ENCODE results near the gene CRHR1. TPM values are rescaled to one million over a fixed set of nuclear protein-coding genes. Genes with fewer than 3 reads are reported as not detected.
"Not testable (repeated sequence)": the region's sequence is repeated elsewhere in the genome, so short reads cannot be mapped to it uniquely, and the experiment has no call there.

Gene CRHR1
- total RNA-seq, 4 donors from 2014 or later, result not detected

DNA sequence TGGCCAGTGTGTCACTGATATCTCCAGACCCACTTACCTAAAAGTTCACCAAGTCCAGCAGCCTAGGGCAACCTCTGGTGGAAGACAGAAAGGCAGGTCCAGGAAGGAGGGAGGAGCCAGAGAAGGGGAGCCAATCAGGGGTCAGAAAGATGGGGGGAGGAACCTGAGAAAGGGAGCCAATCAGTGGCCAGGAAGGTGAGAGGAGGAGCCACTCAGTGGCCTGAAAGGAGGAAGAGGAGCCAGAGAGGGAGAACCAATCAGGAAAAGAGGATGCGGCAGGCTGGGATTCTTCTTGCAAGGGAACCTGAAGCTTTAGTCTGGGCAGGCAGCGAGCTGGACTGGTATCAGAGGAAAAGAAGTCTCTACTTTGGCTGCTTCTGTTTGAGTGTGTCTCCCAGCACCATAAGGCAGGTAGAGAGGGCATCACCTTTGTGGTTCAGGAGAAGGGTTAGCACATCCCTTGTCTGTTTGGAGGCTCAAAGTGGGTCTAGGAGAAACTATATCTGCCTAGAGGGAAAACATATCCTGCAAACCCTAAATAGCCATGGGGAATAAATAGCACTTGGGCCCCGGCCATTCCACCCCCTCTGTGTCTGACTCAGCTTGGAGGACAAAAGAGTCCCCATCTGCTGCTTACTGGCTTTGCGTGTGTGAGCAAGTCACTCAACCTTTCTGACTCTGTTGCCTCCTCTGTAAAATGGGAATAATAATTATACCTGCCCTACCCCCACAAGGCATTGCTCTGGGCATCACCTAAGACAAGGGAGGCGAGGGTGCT, 43.4 kb upstream of the CRHR1 start:
- no peak for TF ChIP-seq EP300 (IDR thresholded peaks at IDR 0.05; ENCODE audit: low read depth)
- no peak for TF ChIP-seq POLR2A (IDR thresholded peaks at IDR 0.05)
- TF ChIP-seq, protein P1, sequence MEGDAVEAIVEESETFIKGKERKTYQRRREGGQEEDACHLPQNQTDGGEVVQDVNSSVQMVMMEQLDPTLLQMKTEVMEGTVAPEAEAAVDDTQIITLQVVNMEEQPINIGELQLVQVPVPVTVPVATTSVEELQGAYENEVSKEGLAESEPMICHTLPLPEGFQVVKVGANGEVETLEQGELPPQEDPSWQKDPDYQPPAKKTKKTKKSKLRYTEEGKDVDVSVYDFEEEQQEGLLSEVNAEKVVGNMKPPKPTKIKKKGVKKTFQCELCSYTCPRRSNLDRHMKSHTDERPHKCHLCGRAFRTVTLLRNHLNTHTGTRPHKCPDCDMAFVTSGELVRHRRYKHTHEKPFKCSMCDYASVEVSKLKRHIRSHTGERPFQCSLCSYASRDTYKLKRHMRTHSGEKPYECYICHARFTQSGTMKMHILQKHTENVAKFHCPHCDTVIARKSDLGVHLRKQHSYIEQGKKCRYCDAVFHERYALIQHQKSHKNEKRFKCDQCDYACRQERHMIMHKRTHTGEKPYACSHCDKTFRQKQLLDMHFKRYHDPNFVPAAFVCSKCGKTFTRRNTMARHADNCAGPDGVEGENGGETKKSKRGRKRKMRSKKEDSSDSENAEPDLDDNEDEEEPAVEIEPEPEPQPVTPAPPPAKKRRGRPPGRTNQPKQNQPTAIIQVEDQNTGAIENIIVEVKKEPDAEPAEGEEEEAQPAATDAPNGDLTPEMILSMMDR (IDR thresholded peaks at IDR 0.05), result no peak
- TF ChIP-seq POLR2AphosphoS5 (IDR thresholded peaks at IDR 0.05), result no peak
- in situ Hi-C loops (cut with MboI; ENCODE audit: low pct_ligation_motif_present in 1 of 4, low pct_unique_long_range_greater_than_20kb in 1 of 4, low sequenced_read_pairs in 3 of 4) (no loop called here), intact Hi-C loops (cut with DNase I; ENCODE audit: low total_unique reads) (no loop called here)
- no peak for DNase-seq
- Histone ChIP-seq H3K36me3 (no peaks in the 10 kb centered on the region), H3K27ac (no peak overlapping the region), H3K4me3 (no peak overlapping the region), H3K27me3 (peaks cover 54% of the 10 kb centered on the region), H3K9me3 (no peaks in the 10 kb centered on the region), H3K4me1 (no peaks in the 10 kb centered on the region)
- 70% methylated on average over 5 of the region's 5 CpGs; no CpG with 5 or more reads in 1 of the 2 donors for WGBS, 2 donors (ENCODE audit: low coverage in 1 of 2)

DNA sequence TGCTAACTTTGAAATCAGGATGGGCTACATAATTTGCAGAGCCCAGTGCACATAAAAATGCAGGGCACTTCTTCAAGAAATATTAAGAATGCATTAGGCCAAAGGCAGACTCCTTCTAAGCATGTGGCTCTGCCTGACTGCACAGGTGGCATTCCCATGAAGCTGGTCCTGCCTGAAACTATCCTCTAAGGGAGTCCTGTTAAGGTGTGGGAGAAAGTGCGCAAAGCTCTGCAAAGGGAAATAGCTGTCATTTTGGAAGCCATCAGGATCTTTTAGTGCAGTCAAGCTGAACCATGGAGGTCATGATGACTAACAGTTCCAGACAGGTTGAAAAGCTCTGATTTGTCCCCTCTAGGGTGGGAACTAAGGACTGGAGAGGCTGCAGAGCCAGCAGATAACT, 41.9 kb upstream of the CRHR1 start:
- H3K9me3 ChIP-seq, result no peaks in the 10 kb centered on the region
- H3K27me3 ChIP-seq, result peaks cover 62% of the 10 kb centered on the region
- TF ChIP-seq EP300 (IDR thresholded peaks at IDR 0.05; ENCODE audit: low read depth), result no peak
- TF ChIP-seq, protein P1 (IDR thresholded peaks at IDR 0.05), result no peak
- in situ Hi-C loops (cut with MboI; ENCODE audit: low pct_ligation_motif_present in 1 of 4, low pct_unique_long_range_greater_than_20kb in 1 of 4, low sequenced_read_pairs in 3 of 4) (no loop called here), intact Hi-C loops (cut with DNase I; ENCODE audit: low total_unique reads) (no loop called here)
- WGBS, 2 donors (ENCODE audit: low coverage in 1 of 2), result 80 to 100% methylated on average over 1 of the region's 1 CpG
- H3K4me3 ChIP-seq, result no peak overlapping the region
- H3K4me1 ChIP-seq, result no peaks in the 10 kb centered on the region
- no peak for DNase-seq
- no peaks in the 10 kb centered on the region for H3K36me3 ChIP-seq
- no peak overlapping the region for H3K27ac ChIP-seq

DNA sequence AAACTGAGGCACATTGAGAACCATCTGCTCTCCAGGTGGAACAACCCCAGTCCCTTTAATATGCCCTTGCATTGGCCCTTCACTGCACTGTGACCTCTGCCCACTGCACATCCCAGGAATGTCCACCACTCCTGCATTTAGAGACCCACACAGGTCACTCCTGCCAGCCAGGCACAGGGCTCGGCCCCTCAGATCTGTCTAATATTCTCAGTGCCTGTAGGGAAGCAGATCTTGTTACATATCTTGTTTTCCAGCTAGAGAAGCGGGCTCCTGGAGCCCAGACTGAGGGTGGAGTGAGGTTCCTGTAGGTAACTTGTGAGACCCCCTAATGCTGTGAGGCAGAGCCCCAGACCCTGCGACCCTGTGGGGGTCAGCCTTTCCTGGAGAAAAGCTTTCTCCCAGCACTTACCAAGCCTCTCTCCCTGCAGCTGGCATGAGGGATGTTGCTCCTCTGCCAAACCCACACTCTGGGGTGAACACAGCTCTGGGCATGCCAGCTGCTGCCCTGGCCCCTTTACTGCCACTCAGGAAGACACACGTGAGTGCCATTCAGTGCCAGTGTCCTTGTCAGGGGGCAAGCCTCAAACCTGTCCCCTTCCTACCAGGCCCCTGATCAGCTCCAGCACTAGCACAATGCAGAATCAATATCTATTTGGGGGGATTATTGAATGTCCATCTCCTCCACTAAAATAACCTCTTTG, 40.3 kb upstream of the CRHR1 start:
- Histone ChIP-seq H3K4me3 (no peak overlapping the region), H3K27me3 (peaks cover 53% of the 10 kb centered on the region), H3K9me3 (no peaks in the 10 kb centered on the region), H3K27ac (no peak overlapping the region), H3K36me3 (no peaks in the 10 kb centered on the region), H3K4me1 (no peaks in the 10 kb centered on the region)
- in situ Hi-C loops (cut with MboI; ENCODE audit: low pct_ligation_motif_present in 1 of 4, low pct_unique_long_range_greater_than_20kb in 1 of 4, low sequenced_read_pairs in 3 of 4) (no loop called here), intact Hi-C loops (cut with DNase I; ENCODE audit: low total_unique reads) (no loop called here)
- DNase-seq, result no peak
- TF ChIP-seq EP300 (IDR thresholded peaks at IDR 0.05; ENCODE audit: low read depth), result no peak
- TF ChIP-seq, protein P1 (IDR thresholded peaks at IDR 0.05), result no peak
- no peak for TF ChIP-seq POLR2AphosphoS5 (IDR thresholded peaks at IDR 0.05)
- TF ChIP-seq POLR2A (IDR thresholded peaks at IDR 0.05), result no peak
- WGBS, 2 donors (ENCODE audit: low coverage in 1 of 2), result 70% methylated on average over 4 of the region's 4 CpGs; no CpG with 5 or more reads in 1 of the 2 donors

DNA sequence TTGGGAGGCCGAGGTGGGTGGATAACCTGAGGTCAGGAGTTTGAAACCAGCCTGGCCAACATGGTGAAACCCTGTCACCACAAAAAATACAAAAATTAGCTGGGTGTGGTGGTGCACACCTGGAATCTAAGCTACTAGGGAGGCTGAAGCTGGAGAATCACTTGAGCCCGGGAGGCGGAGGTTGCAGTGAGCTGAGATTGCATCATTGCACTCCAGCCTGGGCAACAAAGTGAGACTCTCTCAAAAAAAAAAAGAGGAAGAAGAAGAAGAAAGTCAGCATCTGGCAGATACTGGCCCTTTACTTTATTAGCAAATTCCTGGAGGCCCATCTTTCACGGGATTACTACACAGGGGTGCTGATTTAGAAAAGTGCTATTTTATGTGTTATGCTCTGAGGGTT, 39.3 kb upstream of the CRHR1 start:
- DNase-seq; H3K27ac ChIP-seq; H3K4me1 ChIP-seq; H3K36me3 ChIP-seq; H3K9me3 ChIP-seq; intact Hi-C loops (cut with DNase I; ENCODE audit: low total_unique reads); H3K4me3 ChIP-seq; in situ Hi-C loops (cut with MboI; ENCODE audit: low pct_ligation_motif_present in 1 of 4, low pct_unique_long_range_greater_than_20kb in 1 of 4, low sequenced_read_pairs in 3 of 4): not testable (repeated sequence)
- 64 to 75% methylated on average over 3 to 4 of the region's 4 CpGs for WGBS, 2 donors (ENCODE audit: low coverage in 1 of 2)
- peaks cover 49% of the 10 kb centered on the region for H3K27me3 ChIP-seq
